ENCODE results near the gene TMPRSS11F.

TMPRSS11F gene

GRCh38 chr4:68079928-68080327, 49.7 kb downstream of the TMPRSS11F start:
- H3K9me3 ChIP-seq (ENCODE audit: control insufficient read depth, insufficient read depth, low read length): no peaks in the 10 kb centered on the region
- H3K27me3 ChIP-seq (ENCODE audit: control insufficient read depth, low read length): no peaks in the 10 kb centered on the region
- H3K4me2 ChIP-seq (ENCODE audit: low read length): no peak overlapping the region
- H4K20me1 ChIP-seq (ENCODE audit: control insufficient read depth, insufficient read depth, low read depth, low read length): no peaks in the 10 kb centered on the region
- H3K79me2 ChIP-seq (ENCODE audit: control insufficient read depth, low read length): no peaks in the 10 kb centered on the region
- H3K36me3 ChIP-seq (ENCODE audit: control insufficient read depth, low read length): no peaks in the 10 kb centered on the region
- H3F3A ChIP-seq (ENCODE audit: control insufficient read depth, insufficient read depth): no peaks in the 10 kb centered on the region
- no peak for TF ChIP-seq EZH2phosphoT487 (IDR thresholded peaks at IDR 0.05; ENCODE audit: borderline replicate concordance, low read length)
- TF ChIP-seq CTCF (IDR thresholded peaks at IDR 0.05; ENCODE audit: low read depth, low read length, poor library complexity, severe bottlenecking): no peak
- H3K9me2 ChIP-seq (replicated peaks; ENCODE audit: control insufficient read depth, low read length): no peaks in the 10 kb centered on the region
- H3K4me3 ChIP-seq (ENCODE audit: low read length): no peak overlapping the region
- no peaks in the 10 kb centered on the region for H3K4me1 ChIP-seq (ENCODE audit: control insufficient read depth, low read length)
- no peak overlapping the region for H3K27ac ChIP-seq (ENCODE audit: low read depth, low read length)

- Histone ChIP-seq H3K4me1 (ENCODE audit: control insufficient read depth, low read length) (no peaks in the 10 kb centered on the region), H3K27me3 (ENCODE audit: control insufficient read depth, low read length) (no peaks in the 10 kb centered on the region), H3K4me2 (ENCODE audit: low read length) (no peak overlapping the region)
Measured at GRCh38 chr4:68077737-68078136, 51.9 kb downstream of the TMPRSS11F start.

GRCh38 chr4:68077301-68077700, 52.4 kb downstream of the TMPRSS11F start:
- no peaks in the 10 kb centered on the region for H3F3A ChIP-seq (ENCODE audit: control insufficient read depth, insufficient read depth)
- no peaks in the 10 kb centered on the region for H3K27me3 ChIP-seq (ENCODE audit: control insufficient read depth, low read length)
- no peaks in the 10 kb centered on the region for H3K79me2 ChIP-seq (ENCODE audit: control insufficient read depth, low read length)
- H3K27ac ChIP-seq (ENCODE audit: low read depth, low read length): no peak overlapping the region
- no peak overlapping the region for H3K4me2 ChIP-seq (ENCODE audit: low read length)
- H4K20me1 ChIP-seq (ENCODE audit: control insufficient read depth, insufficient read depth, low read depth, low read length): no peaks in the 10 kb centered on the region
- TF ChIP-seq EZH2phosphoT487 (IDR thresholded peaks at IDR 0.05; ENCODE audit: borderline replicate concordance, low read length): no peak
- no peak for TF ChIP-seq CTCF (IDR thresholded peaks at IDR 0.05; ENCODE audit: low read depth, low read length, poor library complexity, severe bottlenecking)
- H3K9me2 ChIP-seq (replicated peaks; ENCODE audit: control insufficient read depth, low read length): no peaks in the 10 kb centered on the region
- H3K4me1 ChIP-seq (ENCODE audit: control insufficient read depth, low read length): no peaks in the 10 kb centered on the region
- H3K9me3 ChIP-seq (ENCODE audit: control insufficient read depth, insufficient read depth, low read length): no peaks in the 10 kb centered on the region
- no peaks in the 10 kb centered on the region for H3K36me3 ChIP-seq (ENCODE audit: control insufficient read depth, low read length)
- no peak overlapping the region for H3K4me3 ChIP-seq (ENCODE audit: low read length)

More at GRCh38 chr4:68077737-68078136, 51.9 kb downstream of the TMPRSS11F start:
- Histone ChIP-seq H3K36me3 (ENCODE audit: control insufficient read depth, low read length) (no peaks in the 10 kb centered on the region), H3K27ac (ENCODE audit: low read depth, low read length) (no peak overlapping the region), H3K4me3 (ENCODE audit: low read length) (no peak overlapping the region), H3K9me2 (replicated peaks; ENCODE audit: control insufficient read depth, low read length) (no peaks in the 10 kb centered on the region), H3K9me3 (ENCODE audit: control insufficient read depth, insufficient read depth, low read length) (no peaks in the 10 kb centered on the region), H3F3A (ENCODE audit: control insufficient read depth, insufficient read depth) (no peaks in the 10 kb centered on the region), H4K20me1 (ENCODE audit: control insufficient read depth, insufficient read depth, low read depth, low read length) (no peaks in the 10 kb centered on the region), H3K79me2 (ENCODE audit: control insufficient read depth, low read length) (no peaks in the 10 kb centered on the region)
- TF ChIP-seq EZH2phosphoT487 (IDR thresholded peaks at IDR 0.05; ENCODE audit: borderline replicate concordance, low read length) (no peak), CTCF (IDR thresholded peaks at IDR 0.05; ENCODE audit: low read depth, low read length, poor library complexity, severe bottlenecking) (no peak)

- Histone ChIP-seq H4K20me1 (ENCODE audit: control insufficient read depth, insufficient read depth, low read depth, low read length) (no peaks in the 10 kb centered on the region), H3K4me3 (ENCODE audit: low read length) (no peak overlapping the region), H3K27ac (ENCODE audit: low read depth, low read length) (no peak overlapping the region), H3K9me3 (ENCODE audit: control insufficient read depth, insufficient read depth, low read length) (no peaks in the 10 kb centered on the region), H3K36me3 (ENCODE audit: control insufficient read depth, low read length) (no peaks in the 10 kb centered on the region), H3F3A (ENCODE audit: control insufficient read depth, insufficient read depth) (no peaks in the 10 kb centered on the region), H3K27me3 (ENCODE audit: control insufficient read depth, low read length) (no peaks in the 10 kb centered on the region), H3K79me2 (ENCODE audit: control insufficient read depth, low read length) (no peaks in the 10 kb centered on the region), H3K4me2 (ENCODE audit: low read length) (no peak overlapping the region), H3K4me1 (ENCODE audit: control insufficient read depth, low read length) (no peaks in the 10 kb centered on the region), H3K9me2 (replicated peaks; ENCODE audit: control insufficient read depth, low read length) (no peaks in the 10 kb centered on the region)
- TF ChIP-seq EZH2phosphoT487 (IDR thresholded peaks at IDR 0.05; ENCODE audit: borderline replicate concordance, low read length) (no peak), CTCF (IDR thresholded peaks at IDR 0.05; ENCODE audit: low read depth, low read length, poor library complexity, severe bottlenecking) (no peak)
Measured at GRCh38 chr4:68076194-68076593, 53.5 kb downstream of the TMPRSS11F start.
